Neural cell (in vitro differentiated cells): ENCODE data around the gene SMG1.

ENCODE experiments used
- CTCF ChIP-seq: fragments of 450-650 bp; IDR thresholded peaks from 2 replicates; pipeline ENCODE4 v1.5.1; 2014; ENCODE audit warnings: antibody characterized with exemption, mild to moderate bottlenecking, moderate library complexity; ENCODE audit not compliant: poor library complexity, severe bottlenecking
- EP300 ChIP-seq: fragments of 450-650 bp; conservative IDR thresholded peaks from 2 replicates; pipeline ENCODE4 v1.6.1; 2014; ENCODE audit warnings: antibody characterized with exemption, mild to moderate bottlenecking, moderate library complexity; ENCODE audit not compliant: poor library complexity, severe bottlenecking
- POLR2AphosphoS5 ChIP-seq: IDR thresholded peaks from 2 replicates; pipeline ENCODE4 v1.6.1; 2012
- RAD21 ChIP-seq: fragments of 450-650 bp; conservative IDR thresholded peaks from 2 replicates; pipeline ENCODE4 v1.6.1; 2014; ENCODE audit warnings: antibody characterized with exemption, mild to moderate bottlenecking, moderate library complexity

DNA sequence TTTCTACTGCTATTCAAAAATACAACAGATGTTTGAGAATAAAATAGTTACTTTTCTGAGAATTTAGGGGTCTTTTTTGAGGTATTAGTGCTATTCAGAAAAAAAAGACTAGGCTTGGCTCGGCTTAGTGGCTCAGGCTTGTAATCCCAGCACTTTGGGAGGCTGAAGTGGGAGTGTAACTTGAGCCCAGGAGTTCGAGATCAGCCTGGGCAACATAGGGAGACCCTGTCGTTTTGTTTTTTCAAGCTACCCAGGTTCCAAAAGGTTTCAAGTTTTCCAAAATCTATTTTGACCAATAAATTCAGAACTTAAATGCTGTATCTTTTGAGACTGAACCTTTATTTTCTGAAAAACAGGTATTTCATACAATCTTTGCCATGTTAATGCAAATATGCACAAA lies 121.7 kb downstream of the SMG1 start:
- no peak for TF ChIP-seq CTCF
- TF ChIP-seq POLR2AphosphoS5 = no peak
- TF ChIP-seq EP300 = no peak
- no peak for TF ChIP-seq RAD21
